EL (cell line): ENCODE data around the gene DDX39B.
"Not testable (repeated sequence)": the region's sequence is repeated elsewhere in the genome, so short reads cannot be mapped to it uniquely, and the experiment has no call there.

Experiments
- DNase-seq: peaks from one replicate; pipeline ENCODE4 v3.0.0-alpha.2; 2016

DDX39B gene

DNA sequence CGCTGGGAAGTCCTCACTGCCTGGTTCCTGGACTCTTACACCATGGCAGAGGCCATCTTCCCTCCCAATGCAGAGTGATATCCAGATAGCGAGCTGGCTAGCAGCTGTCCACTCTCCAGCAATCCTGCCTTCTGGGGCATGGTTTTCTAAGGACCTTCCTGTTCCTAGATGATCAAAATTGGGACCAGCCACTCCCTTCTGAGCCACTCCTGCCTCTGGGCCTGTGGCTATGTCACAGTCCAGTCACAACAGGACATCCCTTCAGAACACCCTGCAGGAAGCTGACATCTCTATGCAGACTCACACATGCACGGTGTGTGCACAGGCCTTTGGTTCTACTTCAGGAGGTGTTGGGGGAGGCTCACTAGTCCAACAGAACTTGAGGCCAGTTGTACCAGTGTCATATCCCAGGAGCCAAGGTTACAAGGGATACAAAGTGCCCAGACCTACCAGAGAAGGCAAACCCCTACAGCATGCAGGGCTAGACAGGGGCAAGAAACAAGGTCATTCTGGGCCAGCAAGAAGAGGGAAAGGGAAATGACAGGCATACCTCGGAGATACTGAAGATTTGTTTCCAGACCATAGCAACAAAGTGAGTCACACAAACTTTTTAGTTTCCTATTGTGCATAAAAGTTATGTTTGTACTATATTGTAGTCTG is 15.7 kb downstream of the DDX39B start:
- peak; percentile 60 for DNase-seq

DNA sequence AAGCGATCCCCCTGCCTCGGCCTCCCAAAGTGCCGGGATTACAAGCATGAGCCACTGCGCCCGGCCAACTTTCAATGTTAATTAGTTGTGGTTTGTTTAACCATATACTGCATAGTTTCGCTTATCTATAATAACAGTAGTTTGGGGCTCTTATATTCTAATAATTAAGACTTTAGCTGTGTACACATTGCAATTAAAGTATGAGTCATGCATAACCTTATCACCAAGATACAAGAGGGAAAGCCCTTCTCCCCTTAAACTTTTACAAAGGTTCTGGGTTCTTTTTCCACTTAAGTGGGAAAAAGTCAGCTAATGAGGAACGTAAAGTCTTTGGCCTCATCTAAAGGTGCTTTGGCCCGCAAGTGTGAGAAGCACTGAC is 16.3 kb downstream of the DDX39B start:
- no peak for DNase-seq

DNA sequence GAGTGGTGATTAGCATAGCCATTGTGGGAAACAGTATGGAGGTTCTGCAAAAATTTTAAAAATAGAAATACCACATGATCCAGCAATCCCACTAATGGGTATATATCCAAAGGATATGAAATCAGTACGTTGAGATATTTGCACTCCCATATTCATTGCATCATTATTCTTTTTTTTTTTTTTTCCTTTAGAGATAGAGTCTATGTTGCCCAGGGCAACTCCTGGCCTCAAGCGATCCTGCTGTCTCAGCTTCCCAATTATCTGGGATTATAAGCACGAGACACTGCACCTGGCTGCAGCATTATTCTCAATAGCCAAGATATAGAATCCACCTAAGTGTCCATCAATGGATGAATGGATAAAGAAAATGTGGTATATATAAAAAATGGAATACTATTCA is 20.0 kb downstream of the DDX39B start:
- no peak for DNase-seq

DNA sequence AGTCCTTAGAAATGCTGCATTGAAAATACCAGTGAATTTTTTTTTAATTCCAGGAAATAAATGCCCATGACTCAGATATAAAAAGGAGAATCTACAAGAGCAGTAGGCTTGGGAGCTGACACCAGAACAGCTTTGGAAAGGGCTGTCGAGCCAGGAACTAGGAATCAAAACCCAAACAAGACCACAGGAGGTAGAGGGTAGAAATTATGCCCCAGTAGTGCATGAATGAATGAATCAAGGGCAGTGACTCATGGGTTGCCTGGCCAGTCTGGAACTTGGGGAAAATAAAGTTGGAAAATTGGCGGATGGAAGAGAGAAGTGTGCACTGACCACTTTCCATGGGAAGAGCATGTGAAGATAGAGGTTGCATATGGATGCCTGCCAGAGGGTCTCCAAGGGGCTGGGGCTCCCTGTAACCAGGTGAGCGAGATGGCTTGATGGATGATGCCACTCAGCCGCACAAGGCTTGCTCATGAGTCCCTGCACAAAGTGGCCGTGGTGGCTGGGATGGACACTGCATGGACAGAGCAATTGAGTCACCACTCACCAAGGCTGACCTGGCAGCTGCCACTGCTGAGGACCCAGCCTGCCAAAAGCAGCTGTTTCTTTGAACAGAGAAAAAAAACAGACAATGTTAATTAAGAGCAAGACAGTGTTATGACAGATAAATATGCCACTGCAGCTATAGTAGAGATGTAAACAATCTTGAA is 28.2 kb downstream of the DDX39B start:
- DNase-seq: peak; percentile 55

DNA sequence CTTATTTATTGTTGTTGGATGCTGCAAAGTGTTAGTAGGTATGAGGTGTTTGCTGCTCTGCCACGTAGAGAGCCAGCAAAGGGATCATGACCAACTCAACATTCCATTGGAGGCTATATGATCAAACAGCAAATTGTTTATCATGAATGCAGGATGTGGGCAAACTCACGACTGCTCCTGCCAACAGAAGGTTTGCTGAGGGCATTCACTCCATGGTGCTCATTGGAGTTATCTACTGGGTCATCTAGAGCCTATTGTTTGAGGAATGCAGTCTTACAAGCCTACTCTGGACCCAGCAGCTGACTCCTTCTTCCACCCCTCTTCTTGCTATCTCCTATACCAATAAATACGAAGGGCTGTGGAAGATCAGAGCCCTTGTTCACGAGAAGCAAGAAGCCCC is 31.8 kb downstream of the DDX39B start:
- no peak for DNase-seq

DNA sequence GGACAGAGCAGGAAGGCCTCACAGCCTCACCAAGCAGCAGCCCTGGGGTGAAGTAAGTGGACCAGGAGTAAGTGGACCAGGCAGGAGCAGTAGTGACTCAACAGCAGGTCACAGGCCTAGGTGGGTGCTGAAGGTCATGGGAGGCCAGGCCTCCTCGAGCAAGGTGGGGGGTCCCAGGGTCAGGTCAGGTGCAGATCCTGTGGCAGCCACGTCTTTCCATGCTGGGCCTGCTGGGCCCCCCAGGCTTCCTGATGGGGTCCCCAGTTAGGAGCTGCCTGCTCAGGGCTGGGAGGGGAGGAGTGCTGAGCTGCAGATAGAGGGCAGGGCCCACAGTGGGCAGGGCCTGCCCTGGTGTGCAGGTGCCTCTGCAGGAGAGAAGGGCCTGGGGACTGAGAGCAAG is 32.8 kb downstream of the DDX39B start:
- not testable (repeated sequence) for DNase-seq

DNA sequence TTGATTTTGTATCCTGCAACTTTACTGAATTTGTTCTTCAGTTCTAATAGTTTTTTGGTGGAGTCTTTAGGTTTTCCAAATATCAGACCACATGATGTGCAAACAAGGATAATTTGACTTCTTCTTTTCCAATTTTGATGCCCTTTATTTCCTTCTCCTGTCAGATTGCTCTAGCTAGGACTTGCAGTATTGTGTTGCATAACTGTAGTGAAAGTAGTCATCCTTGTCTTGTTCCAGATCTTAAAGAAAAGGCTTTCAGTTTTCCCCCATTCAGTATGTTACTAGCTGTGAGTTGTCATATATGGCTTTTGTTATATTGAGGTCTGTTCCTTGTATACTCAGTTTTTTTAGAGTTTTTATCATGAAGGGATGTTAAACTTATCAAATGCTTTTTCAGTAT is 39.2 kb downstream of the DDX39B start:
- no peak for DNase-seq

DNA sequence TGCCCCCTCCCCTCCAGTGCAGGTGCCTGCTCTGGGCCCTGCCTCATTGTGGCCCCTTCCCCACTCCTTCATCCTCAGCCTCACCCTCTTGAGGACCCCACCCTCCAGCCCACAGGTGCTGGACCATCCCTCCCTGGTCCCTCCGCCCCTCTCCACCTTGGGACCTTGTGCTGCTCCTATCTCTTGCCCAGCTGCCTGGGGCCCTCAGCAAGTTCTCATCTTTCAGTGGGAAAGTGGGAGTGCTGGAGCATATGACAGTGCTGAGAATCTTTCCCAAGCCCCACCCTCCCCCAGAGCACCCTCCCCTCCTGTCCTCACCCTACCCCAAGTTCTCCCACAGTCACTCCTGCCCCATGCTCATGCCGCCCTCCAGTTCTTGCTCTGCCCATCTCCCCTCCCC is 42.2 kb downstream of the DDX39B start:
- DNase-seq: not testable (repeated sequence)

DNA sequence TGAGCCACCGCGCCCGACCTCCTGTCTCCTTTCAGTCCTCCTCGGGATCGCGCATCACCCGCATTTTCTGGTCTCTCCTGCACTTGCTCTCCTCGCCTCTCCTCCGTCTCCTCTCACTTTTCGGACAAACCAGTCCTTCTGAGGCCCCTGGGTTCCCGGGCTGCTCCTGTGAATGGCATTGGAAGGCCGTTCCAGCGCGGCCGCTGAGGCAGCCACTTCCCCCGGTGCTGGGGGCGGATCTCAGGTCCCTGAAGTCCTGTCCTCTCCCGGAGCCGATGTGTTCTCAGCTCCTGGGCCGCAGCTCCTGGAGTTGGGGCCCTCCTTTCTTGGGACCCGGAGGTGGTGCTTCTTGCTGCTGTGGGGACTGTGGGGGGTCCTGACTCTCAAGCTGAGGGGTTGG is 43.1 kb downstream of the DDX39B start:
- no peak for DNase-seq

DNA sequence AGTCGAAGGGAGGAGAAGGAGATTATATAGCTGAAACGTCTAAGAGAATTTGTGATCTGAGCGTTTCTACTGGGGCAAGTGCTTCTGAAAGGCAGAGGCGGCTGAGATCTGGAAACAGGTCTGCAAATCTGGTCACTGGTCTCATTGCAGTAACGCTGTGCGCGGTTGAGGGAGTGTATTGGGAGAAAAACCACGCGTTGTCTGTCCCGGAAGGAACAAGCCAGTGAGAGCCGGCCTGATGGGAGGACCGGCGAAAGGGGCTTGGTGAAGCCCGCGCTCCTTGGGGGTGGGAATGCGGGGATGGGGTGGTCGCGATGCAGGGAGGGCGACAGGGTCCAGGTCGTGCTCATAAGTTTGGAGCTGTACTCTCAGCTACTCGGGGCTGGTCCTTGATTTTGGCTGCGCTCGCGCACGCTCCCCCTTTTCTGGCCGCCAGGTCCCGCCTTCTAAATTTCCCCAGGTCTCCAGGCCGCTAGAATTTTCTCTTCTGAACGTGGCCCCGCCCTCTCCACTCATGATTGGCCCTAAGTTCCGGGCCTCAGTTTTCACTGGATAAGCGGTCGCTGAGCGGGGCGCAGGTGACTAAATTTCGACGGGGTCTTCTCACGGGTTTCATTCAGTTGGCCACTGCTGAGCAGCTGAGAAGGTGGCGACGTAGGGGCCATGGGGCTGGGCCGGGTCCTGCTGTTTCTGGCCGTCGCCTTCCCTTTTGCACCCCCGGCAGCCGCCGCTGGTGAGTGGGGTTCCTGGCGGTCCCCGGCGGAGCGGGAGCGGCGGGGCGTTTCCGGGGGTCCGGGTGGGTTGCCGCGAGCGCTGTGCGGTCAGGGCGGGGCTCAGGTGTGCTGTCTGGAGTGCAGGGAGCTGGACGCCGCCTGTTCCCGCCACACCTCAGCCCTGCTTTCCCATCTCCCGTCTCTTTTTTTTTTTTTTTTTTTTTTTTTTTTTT is 44.0 kb downstream of the DDX39B start, which contains the start of gene MICB:
TSS of gene MICB (plus strand) at position 615 of the 946 bp plus-strand sequence. CDS start at position 664, 49 bp downstream.
- DNase-seq: peak; percentile 89

DNA sequence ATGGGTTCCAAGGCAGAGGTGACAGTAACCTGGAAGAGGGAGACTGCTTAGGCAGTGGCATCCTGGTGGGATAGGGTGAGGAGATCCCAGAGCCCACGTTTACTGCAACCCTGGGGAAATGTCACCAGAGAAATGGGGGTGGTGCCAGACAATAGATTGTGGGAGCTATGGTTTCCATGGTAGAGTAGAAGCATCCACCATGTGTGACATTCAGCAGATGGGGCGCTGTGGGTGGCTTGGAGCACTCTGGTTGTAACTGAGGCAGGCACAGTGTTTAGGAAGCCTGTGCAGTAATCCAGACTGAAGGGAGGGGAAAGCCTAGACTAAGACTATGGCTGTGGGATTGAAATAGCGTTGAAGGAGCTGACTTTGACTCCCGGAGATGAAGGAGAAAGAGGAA is 45.0 kb downstream of the DDX39B start:
- DNase-seq: not testable (repeated sequence)

DNA sequence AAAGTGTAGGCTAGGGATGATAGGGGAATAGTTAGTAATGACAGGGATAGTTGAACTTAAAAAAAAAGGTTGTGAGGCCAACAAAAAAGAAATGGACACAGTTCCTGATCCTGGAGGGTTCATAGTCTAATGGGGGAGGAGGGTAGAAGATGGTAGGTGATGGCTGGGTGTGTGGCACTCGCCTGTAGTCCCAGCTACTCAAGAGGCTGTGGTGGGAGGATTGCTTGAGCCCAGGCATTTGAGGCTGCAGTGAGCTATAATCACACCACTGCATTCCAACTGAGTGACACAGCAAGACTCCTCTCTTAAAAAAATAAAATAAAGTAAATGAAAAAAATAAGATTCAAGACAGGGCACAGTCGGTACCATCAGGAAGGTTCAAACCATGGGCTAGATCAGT is 46.2 kb downstream of the DDX39B start:
- DNase-seq: peak; percentile 78

DNA sequence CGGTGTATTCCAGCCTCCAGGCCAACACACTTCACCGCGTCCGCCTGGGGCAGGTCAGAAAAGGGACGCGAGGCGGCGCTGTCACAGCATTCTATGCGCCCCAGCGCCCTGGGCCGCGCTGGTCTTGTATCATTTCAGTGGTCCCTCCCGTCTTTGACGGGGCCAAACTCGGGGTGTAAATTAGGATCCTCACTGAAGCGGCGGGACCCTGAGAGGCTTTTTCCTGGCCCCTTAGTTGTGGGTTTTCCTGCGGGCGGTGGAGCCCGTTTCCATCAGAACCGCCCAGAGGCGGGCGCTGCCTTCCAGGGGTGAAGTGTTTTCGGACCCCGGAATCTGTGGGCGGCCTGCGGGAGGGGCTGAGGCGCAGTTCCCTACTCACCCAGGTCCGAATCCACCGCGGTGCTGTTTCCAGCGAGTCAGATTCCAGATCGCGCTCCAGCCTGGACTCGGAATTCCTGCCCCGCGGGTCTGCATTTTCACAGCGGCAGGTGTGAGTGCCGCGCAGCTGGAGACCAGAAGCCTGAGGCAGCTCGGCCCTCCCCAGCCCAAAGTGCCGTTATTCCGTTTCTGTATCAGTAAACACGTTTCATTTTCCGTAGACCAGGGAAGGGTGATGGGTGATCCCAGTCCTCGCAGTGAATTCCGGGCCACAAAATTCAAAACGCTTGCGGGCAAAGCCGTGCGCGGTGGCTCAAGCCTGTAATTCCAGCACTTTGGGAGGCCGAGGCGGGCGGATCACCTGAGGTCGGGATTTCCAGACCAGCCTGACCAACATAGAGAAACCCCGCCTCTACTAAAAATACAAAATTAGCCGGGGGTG is 47.7 kb downstream of the DDX39B start:
- peak; percentile 85 for DNase-seq

DNA sequence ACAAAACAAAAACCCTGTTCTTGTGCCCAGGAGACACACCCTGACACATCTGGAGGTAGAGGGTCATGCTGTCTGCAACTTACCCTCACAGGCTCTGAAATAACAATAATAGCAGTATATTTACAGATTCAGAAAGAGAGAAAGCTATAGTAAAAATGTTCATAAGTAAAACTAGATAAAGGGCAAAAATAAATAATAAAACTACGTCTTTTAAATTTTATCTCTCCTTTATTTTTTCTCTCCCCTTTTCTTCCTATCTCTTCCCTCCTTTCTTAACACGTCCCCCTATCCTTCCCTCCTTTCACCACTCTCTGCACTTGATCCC is 48.3 kb downstream of the DDX39B start:
- not testable (repeated sequence) for DNase-seq

DNA sequence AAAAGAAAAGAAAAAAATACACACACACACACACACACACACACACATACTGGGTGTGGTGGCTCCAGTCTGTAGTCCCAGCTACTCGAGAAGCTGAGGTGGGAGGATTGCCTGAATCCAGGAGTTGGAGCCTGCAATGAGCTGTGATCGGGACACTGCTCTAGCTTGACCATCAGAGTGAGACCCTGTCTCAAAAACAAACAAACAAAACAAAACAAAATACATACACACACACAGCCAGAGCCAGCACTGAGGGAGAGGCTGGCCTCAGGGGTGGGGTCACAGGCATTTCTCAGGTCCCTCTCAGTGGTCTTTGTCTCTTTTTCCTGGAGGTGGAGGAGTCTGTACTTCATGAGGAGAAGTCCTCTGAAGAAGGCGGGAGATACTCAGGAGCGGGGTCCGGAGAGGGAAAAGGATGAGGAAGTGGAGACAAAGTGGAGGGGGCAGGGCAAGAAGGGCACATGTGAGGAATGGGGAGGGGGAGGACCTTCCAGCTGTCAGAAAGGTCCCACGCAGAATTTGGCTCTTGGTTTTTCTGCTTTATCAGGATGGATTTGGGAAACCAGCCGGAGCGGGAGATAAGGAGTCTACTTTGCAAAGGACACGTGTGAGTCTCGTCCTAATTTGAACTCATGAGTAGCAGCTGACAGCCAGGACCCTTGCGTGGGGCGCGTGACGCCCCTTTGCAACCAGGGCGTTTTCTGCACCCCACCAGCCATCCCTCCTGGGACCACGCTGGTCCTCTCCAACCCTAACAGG is 51.5 kb downstream of the DDX39B start:
- DNase-seq: no peak

DNA sequence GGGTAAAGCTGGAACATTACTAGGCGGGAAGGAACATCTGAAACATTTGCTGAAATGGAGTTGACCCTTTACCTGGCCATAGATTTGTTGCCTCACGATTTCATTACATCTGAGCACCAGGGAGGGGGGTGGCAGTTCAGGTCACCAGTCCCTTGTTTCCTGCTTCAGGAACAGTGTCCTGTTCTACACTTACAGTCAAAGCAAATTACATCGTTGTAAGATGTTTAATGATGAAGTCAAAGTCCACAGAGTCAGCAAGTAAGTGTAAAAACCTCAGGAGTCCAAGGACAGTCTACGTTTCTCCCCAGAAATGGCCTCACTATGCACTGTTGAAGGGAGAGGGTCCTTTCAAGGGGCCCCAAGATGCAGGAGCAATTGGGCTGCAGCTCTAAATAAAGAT is 52.7 kb downstream of the DDX39B start:
- DNase-seq: no peak

DNA sequence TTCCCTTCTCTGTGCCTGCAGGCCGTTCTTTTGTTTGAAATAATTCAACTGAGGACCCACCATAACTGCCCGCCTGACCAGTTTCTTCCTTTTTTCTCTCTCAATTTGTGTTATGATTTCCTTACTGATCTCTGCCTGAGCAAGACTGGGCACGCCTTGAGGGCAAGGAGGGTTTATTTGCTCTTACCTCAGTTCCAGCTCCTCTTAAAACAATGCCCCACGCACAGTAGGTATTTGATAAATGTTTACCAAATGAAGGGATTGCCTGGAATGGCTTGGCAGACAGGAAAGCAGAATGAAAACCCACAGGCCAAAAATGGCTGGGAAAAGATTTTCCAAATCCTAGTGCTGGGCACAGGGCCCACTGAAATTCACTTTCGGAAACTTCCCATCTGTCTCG is 54.1 kb downstream of the DDX39B start:
- not testable (repeated sequence) for DNase-seq

DNA sequence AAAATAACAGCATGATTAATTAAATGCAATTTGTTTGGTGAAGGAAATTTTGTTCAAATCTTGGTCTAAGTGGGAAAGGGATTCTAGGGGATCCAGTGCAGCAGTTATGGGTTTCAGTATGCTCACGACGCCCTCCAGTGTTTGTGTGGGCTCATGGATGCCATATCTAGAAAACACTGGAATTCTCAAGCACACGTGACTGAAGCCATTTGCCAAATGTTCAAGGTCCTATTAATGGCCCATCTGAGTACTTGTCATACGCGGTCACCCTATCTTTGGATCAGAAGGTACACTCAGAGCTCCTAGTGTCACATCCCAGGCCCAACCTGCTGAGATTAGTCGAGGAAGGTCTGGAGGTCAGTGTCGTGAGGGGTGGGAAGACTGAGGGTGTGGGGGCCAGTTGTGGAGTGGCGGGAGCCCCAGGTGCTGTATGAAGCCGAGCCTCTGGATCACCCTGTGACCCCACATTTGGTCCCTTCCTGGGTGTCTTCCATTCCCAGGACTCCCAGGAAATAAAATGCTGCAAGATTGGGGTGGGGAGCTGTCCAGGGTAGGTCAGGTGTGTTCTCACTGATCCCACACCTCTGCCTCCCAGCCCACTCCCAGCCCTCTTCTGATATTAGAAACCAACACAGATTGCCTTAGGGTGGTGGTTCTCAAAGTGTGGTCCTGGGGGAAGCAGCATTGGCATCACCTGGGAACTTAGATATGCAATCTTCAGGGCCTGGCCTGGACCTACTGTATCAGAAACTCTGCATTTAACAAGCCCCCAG is 55.6 kb downstream of the DDX39B start:
- DNase-seq: not testable (repeated sequence)

DNA sequence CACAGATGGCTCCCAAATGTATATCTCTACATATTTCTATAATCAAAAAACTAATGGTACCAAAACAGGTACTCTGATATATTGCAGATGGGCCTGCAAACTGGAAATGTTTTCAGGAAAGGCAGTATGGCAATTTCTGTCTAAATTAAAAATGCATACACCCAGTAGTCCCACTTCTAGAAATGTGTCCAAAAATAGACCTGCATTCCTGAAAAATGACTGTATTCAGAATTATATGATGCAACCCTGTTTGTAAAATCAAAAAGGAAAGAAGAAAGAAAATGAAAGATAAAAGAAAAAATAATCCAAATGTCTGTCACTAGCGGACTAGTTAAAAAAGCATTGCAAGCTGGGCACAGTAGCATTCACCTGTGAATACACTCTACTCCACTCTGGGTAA is 56.7 kb downstream of the DDX39B start:
- peak; percentile 34 for DNase-seq

DNA sequence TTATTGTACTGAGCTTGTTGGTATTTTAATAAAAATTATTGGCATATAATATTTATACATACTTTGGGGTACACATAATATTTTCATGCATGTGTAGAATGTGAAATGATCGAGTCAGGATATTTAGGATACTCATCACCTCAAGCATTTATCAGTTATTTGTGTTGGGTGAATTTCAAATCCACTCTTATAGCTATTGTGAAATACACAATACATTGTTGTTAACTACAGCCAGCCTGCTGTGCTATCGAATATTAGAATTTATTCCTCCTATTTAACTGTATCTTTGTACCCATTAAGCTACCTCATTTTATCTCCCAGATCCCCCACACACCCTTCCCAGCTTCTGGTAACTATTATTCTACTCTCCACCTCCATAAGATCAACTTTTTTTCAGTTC is 58.4 kb downstream of the DDX39B start:
- no peak for DNase-seq

DNA sequence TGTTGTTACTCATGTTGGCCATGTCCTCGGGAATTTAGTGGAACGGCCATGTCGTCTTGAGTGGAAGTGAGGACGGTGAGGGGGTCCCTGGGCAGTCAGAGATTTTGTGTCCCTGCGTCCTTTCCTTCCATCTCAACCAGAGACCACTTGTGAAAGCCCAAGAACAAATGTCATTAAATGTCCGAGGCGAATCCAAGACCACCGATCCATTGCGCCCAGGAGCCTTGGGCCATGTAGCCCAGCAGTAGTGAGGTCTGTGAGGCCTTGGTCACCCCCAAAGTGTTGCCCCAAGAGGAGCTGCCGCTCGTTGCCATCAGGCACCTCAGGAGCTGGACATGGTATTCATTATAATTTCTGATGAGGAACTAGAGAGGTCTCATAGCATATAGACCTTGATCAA is 61.2 kb downstream of the DDX39B start:
- DNase-seq: no peak
